GM10248 (cell line): ENCODE data around the gene VPS35.

Experiments
- CTCF ChIA-PET: fragments of 300-600 bp; sonication (Branson Sonifier 250); formaldehyde crosslinking; extraction: SDS; loops from one replicate; lab custom pipeline; 2021; ENCODE audit warnings: antibody characterized with exemption; lab: Yijun Ruan, JAX
- POLR2A ChIA-PET: fragments of 350-650 bp; sonication (Branson Sonifier 250); formaldehyde crosslinking; extraction: SDS; loops from one replicate; lab custom pipeline; 2020; ENCODE audit warnings: antibody characterized with exemption; lab: Yijun Ruan, JAX
- DNase-seq: peaks from one replicate; pipeline ENCODE4 v3.0.0; 2012; ENCODE audit errors: extremely low spot score
- CTCF ChIP-seq: IDR thresholded peaks from 2 replicates; pipeline ENCODE4 v1.5.1; 2012; ENCODE audit warnings: mild to moderate bottlenecking, low read depth; ENCODE audit errors: extremely low read depth, missing control alignments, control extremely low read depth

The VPS35 gene

GRCh38 chr16:46717692-46718091, 28.7 kb upstream of the VPS35 start:
- no peak for TF ChIP-seq CTCF
- no peak for DNase-seq
- POLR2A ChIA-PET, result no interaction called here
- CTCF ChIA-PET, result interaction anchor here (1.5 kb wide), 1 partner anchor 18 kb away, joined by 4 read pairs; no protein-coding TSS in a partner anchor

GRCh38 chr16:46715769-46716305, 26.9 kb upstream of the VPS35 start:
- TF ChIP-seq CTCF, result no peak
- ChIA-PET CTCF (no interaction called here), POLR2A (no interaction called here)
- no peak for DNase-seq

GRCh38 chr16:46714797-46715591, 26.0 kb upstream of the VPS35 start:
- no peak for DNase-seq
- TF ChIP-seq CTCF, result no peak
- ChIA-PET POLR2A (no interaction called here), CTCF (interaction anchor here (1.8 kb wide), 1 partner anchor 10 kb away, joined by 7 read pairs; no protein-coding TSS in a partner anchor)

- CTCF ChIA-PET, result interaction anchor here (1.8 kb wide), 1 partner anchor 9 kb away, joined by 7 read pairs; no protein-coding TSS in a partner anchor
Measured at GRCh38 chr16:46713634-46714033, 24.7 kb upstream of the VPS35 start.

GRCh38 chr16:46712911-46713310, 23.9 kb upstream of the VPS35 start:
- TF ChIP-seq CTCF, result no peak
- ChIA-PET POLR2A (no interaction called here), CTCF (interaction anchor here (1.7 kb wide), 1 partner anchor 16 kb away, joined by 3 read pairs; no protein-coding TSS in a partner anchor)
- DNase-seq, result no peak

More at GRCh38 chr16:46713634-46714033, 24.7 kb upstream of the VPS35 start:
- DNase-seq, result no peak
- POLR2A ChIA-PET, result no interaction called here
- TF ChIP-seq CTCF, result no peak

GRCh38 chr16:46711106-46712058, 22.4 kb upstream of the VPS35 start:
- no peak for DNase-seq
- POLR2A ChIA-PET, result no interaction called here
- CTCF ChIA-PET, result interaction anchor here (1.4 to 1.7 kb wide), 2 partner anchors 14 to 21 kb away, joined by 3 to 5 read pairs; no protein-coding TSS in a partner anchor
- TF ChIP-seq CTCF, result no peak
